ENCODE data around the gene KCNH5.

DNA sequence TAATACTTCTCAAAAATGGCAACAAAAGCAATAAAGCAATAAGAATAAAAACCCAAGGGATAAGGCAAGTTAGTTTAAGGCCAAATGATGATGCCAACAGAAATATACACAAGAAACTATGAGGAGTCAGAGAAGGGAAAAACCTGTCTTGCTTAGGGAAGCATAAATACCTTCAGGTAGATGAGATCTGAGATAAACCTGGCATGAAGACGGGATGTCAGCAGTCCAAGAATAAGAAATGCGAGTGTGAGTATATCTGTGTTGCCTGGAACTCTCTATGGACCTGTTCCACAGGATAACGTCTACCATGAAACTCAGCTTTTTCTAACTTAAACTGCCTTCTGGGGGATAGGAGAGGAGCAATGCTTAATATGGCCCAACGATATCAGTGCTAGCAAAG, 30.6 kb downstream of the KCNH5 start:
- TF ChIP-seq, protein P1, sequence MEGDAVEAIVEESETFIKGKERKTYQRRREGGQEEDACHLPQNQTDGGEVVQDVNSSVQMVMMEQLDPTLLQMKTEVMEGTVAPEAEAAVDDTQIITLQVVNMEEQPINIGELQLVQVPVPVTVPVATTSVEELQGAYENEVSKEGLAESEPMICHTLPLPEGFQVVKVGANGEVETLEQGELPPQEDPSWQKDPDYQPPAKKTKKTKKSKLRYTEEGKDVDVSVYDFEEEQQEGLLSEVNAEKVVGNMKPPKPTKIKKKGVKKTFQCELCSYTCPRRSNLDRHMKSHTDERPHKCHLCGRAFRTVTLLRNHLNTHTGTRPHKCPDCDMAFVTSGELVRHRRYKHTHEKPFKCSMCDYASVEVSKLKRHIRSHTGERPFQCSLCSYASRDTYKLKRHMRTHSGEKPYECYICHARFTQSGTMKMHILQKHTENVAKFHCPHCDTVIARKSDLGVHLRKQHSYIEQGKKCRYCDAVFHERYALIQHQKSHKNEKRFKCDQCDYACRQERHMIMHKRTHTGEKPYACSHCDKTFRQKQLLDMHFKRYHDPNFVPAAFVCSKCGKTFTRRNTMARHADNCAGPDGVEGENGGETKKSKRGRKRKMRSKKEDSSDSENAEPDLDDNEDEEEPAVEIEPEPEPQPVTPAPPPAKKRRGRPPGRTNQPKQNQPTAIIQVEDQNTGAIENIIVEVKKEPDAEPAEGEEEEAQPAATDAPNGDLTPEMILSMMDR (IDR thresholded peaks at IDR 0.05; ENCODE audit: low read depth, low read length, missing input control) = no peak
- TF ChIP-seq YY1 (IDR thresholded peaks at IDR 0.05) (no peak), RXRA (IDR thresholded peaks at IDR 0.05) (no peak), SP1 (IDR thresholded peaks at IDR 0.05) (no peak), JUND (IDR thresholded peaks at IDR 0.05) (no peak), TAF1 (conservative IDR thresholded peaks at IDR 0.05) (no peak), EGR1 (IDR thresholded peaks at IDR 0.05; ENCODE audit: low read depth in 2 of 2) (no peak), FOXA1 (IDR thresholded peaks at IDR 0.05) (no peak), RAD21 (IDR thresholded peaks at IDR 0.05) (no peak), GABPA (IDR thresholded peaks at IDR 0.05 in 1 of 2, conservative IDR thresholded peaks at IDR 0.05 in 1 of 2) (no peak), NR2F2 (IDR thresholded peaks at IDR 0.05) (no peak)
- TF ChIP-seq, protein P2, sequence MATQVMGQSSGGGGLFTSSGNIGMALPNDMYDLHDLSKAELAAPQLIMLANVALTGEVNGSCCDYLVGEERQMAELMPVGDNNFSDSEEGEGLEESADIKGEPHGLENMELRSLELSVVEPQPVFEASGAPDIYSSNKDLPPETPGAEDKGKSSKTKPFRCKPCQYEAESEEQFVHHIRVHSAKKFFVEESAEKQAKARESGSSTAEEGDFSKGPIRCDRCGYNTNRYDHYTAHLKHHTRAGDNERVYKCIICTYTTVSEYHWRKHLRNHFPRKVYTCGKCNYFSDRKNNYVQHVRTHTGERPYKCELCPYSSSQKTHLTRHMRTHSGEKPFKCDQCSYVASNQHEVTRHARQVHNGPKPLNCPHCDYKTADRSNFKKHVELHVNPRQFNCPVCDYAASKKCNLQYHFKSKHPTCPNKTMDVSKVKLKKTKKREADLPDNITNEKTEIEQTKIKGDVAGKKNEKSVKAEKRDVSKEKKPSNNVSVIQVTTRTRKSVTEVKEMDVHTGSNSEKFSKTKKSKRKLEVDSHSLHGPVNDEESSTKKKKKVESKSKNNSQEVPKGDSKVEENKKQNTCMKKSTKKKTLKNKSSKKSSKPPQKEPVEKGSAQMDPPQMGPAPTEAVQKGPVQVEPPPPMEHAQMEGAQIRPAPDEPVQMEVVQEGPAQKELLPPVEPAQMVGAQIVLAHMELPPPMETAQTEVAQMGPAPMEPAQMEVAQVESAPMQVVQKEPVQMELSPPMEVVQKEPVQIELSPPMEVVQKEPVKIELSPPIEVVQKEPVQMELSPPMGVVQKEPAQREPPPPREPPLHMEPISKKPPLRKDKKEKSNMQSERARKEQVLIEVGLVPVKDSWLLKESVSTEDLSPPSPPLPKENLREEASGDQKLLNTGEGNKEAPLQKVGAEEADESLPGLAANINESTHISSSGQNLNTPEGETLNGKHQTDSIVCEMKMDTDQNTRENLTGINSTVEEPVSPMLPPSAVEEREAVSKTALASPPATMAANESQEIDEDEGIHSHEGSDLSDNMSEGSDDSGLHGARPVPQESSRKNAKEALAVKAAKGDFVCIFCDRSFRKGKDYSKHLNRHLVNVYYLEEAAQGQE (IDR thresholded peaks at IDR 0.05) = no peak
- TF ChIP-seq, protein P3, sequence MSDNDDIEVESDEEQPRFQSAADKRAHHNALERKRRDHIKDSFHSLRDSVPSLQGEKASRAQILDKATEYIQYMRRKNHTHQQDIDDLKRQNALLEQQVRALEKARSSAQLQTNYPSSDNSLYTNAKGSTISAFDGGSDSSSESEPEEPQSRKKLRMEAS (IDR thresholded peaks at IDR 0.05) = no peak

Measured in liver (tissue), 3 donors.